Cardiac muscle cell (in vitro differentiated cells and primary cell): Measurements from ENCODE around the gene ANGEL2. TPM values are rescaled to one million over a fixed set of nuclear protein-coding genes. Genes with fewer than 3 reads are reported as not detected.

ENCODE experiments used
- DNase-seq, 2 donors: peaks; one replicate each; pipeline versions ENCODE4 v3.0.0 to v3.0.0-alpha.2; 2010 to 2017; ENCODE audit warnings: low read depth in 1 of 2, low spot score in 1 of 2
- H3K27ac ChIP-seq: fragments of 200-600 bp; sonication (generic); 2 replicates; pipeline ENCODE4 v1.5.1; 2016
- H3K27me3 ChIP-seq: fragments of 200-600 bp; sonication (generic); 2 replicates; pipeline ENCODE4 v1.6.0; 2016; ENCODE audit warnings: control low read depth
- H3K36me3 ChIP-seq: fragments of 200-600 bp; sonication (generic); 2 replicates; pipeline ENCODE4 v1.5.1; 2016; ENCODE audit warnings: control low read depth
- H3K4me1 ChIP-seq: fragments of 200-600 bp; sonication (generic); 2 replicates; pipeline ENCODE4 v1.8.1; 2017; ENCODE audit warnings: low read depth, mild to moderate bottlenecking, mixed run types
- H3K4me3 ChIP-seq: fragments of 200-600 bp; sonication (generic); 2 replicates; pipeline ENCODE4 v1.5.1; 2016; ENCODE audit warnings: mild to moderate bottlenecking
- H3K9me3 ChIP-seq: fragments of 200-600 bp; sonication (generic); 2 replicates; pipeline ENCODE4 v1.5.1; 2017; ENCODE audit warnings: low read depth, mild to moderate bottlenecking, control low read depth
- CTCF ChIP-seq: IDR thresholded peaks from 2 replicates; pipeline ENCODE4 v1.5.1; 2012; ENCODE audit warnings: low read depth, mild to moderate bottlenecking, low read length
- polyA plus RNA-seq: library from polyadenylated mRNA; unstranded; fragments of >200 nt; fragmentation: Nextera tagmentation; extraction: Ambion mirVana; gene quantifications from 2 replicates; pipeline ENCODE4 v1.2.1, GENCODE V29; 2016
- total RNA-seq: library from RNA; depleted of rRNA; stranded (reverse); fragments of >200 nt; gene quantifications from 2 replicates; pipeline ENCODE4 v1.2.3, GENCODE V29; 2016

The ANGEL2 gene
- total and polyA plus RNA-seq, 2 experiments from 2014 or later: 25.1 to 41.2 TPM

DNA sequence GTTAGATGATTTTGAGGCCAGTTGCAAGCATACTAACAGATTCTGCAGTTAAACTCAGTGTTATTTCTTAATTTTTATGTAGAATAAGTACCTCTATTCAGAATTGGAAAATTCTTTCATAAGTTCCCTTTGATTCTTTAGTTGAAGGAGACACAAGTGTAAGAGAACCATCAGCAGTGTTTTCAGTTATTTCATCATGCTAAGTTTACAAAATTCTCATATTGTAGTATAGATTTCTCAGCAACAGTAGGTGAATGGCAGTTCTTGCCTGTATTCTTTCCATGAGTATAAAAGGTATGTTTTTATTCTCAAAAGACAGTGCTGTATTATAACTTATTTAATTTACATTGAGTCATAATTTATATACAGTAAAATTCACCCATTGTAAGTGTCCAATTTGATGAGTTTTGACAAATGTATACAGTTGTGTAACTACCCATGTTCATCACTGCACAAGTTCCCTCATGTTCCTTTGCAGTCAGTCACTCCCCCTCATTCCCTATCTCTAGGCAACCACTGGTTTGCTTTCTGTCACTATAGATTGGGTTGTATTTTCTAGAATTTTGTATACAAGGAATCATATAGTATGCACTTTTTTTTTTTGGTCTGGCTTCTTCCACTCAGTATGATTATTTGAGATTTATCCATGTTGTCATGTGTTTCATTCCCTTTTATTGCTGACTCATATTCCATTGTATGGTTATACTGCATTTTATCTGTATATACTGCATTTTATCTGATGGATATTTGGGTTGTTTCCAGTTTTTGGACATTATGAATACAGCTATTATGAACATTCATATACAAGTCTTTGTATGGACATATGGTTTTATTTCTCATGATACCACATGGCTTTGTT, 39.3 kb upstream of the ANGEL2 start:
- H3K27me3 ChIP-seq: no peaks in the 10 kb centered on the region
- no peak for TF ChIP-seq CTCF
- no peak overlapping the region for H3K27ac ChIP-seq
- peaks cover 4% of the 10 kb centered on the region for H3K4me1 ChIP-seq
- no peaks in the 10 kb centered on the region for H3K9me3 ChIP-seq
- no peaks in the 10 kb centered on the region for H3K36me3 ChIP-seq
- no peak overlapping the region for H3K4me3 ChIP-seq
- DNase-seq: peak in 1 of 2 donors; percentile 50

GRCh38 chr1:213054142-213054541, 38.5 kb upstream of the ANGEL2 start:
- Histone ChIP-seq H3K27me3 (no peaks in the 10 kb centered on the region), H3K4me3 (no peak overlapping the region), H3K27ac (no peak overlapping the region), H3K9me3 (no peaks in the 10 kb centered on the region), H3K4me1 (peaks cover 4% of the 10 kb centered on the region), H3K36me3 (no peaks in the 10 kb centered on the region)
- no peak for DNase-seq
- no peak for TF ChIP-seq CTCF

GRCh38 chr1:213053455-213053854, 37.8 kb upstream of the ANGEL2 start:
- Histone ChIP-seq H3K27ac (no peak overlapping the region), H3K4me3 (no peak overlapping the region)
- no peak for DNase-seq

GRCh38 chr1:213051881-213052202, 36.2 kb upstream of the ANGEL2 start:
- peaks cover 4% of the 10 kb centered on the region for H3K4me1 ChIP-seq
- H3K27me3 ChIP-seq: no peaks in the 10 kb centered on the region
- H3K4me3 ChIP-seq: peak overlapping the region; percentile 73
- no peak overlapping the region for H3K27ac ChIP-seq
- TF ChIP-seq CTCF: no peak
- H3K36me3 ChIP-seq: no peaks in the 10 kb centered on the region
- H3K9me3 ChIP-seq: no peaks in the 10 kb centered on the region
- DNase-seq: no peak

More at GRCh38 chr1:213053455-213053854, 37.8 kb upstream of the ANGEL2 start:
- no peaks in the 10 kb centered on the region for H3K9me3 ChIP-seq
- no peaks in the 10 kb centered on the region for H3K36me3 ChIP-seq
- no peak for TF ChIP-seq CTCF
- H3K27me3 ChIP-seq: no peaks in the 10 kb centered on the region
- H3K4me1 ChIP-seq: peaks cover 4% of the 10 kb centered on the region

GRCh38 chr1:213051127-213051880, 35.6 kb upstream of the ANGEL2 start, which contains the start of gene RPS6KC1:
Gene RPS6KC1, plus strand, starts transcription at chr1:213051241. Its CDS starts 164 bp downstream, at chr1:213051405.
- peak within 1 kb of the TSS; percentile 69 for H3K27ac ChIP-seq

More at GRCh38 chr1:213051127-213051880, 35.6 kb upstream of the ANGEL2 start, which contains the start of gene RPS6KC1:
- peak within 1 kb of the TSS; percentile 73 for H3K4me3 ChIP-seq
- H3K9me3 ChIP-seq: no peaks in the 10 kb centered on the region
- no peaks in the 10 kb centered on the region for H3K27me3 ChIP-seq
- no peaks in the 10 kb centered on the region for H3K36me3 ChIP-seq
- no peak for TF ChIP-seq CTCF
- H3K4me1 ChIP-seq: peaks cover 4% of the 10 kb centered on the region
- peak; percentile 85 to 86 for DNase-seq
